NCI-H2171 treated with DMSO at 0.1 percent for 48 hours (cell line): ENCODE results near the gene PRDM13.
"Not testable (repeated sequence)": the region's sequence is repeated elsewhere in the genome, so short reads cannot be mapped to it uniquely, and the experiment has no call there.

Experiments
- DNase-seq: peaks from one replicate; lab custom pipeline; 2025; lab: John Stamatoyannopoulos, UW

The PRDM13 gene

DNA sequence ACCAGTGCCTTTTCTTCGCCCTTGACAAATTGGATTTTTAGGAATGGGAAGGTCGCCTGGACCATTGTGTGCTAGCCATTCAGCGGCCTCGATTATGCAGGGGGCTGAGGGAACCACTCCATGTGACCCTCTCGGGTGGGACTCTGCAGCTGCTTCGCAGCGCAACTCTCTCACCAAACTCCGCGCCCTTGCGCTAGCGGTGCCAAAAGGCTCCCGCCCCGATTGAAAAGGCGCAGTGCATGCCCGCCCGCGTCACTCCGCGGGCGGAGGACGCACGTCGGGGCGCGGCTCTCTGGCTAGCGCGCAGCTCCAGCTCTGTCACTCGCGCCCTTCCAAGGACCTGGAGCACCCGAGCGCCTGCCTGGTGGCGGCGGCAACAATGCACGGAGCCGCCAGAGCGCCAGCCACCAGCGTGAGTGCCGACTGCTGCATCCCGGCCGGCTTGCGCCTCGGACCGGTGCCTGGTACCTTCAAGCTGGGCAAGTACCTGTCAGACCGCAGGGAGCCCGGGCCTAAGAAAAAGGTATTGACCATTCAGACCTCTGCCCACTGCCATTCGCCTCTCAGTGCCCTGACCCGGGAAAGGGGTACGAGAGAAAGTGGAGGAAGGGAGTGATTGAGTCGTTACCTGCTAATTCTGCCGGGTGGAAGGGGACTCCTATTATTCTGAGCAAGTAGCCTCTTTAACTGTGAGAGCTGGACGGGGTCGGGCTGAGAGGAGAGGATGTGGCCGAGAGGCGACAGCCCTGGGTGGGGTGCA lies at the start of gene PRDM13:
PRDM13 (plus strand) TSS at position 178 of the 760 bp plus-strand sequence; CDS start at position 380, 202 bp downstream.
- DNase-seq: no peak

DNA sequence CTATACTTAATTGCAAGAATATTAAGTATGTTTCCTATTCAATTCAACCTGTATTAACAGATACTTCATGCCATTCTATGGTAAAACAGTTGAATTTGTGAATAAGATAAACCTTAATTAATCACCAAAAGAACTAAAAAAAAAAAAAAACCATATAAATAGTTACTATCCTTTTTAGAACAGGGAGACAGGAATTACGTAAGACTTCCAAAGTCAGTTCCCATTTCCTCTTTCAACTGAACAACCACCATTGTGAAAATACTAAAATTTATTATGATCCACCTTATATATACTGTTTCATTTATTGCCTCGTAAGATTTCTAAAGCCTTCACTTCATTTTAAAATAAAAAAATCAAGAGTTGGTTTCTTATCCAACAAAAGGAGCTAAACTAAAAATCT lies 47.6 kb upstream of the PRDM13 start:
- no peak for DNase-seq

DNA sequence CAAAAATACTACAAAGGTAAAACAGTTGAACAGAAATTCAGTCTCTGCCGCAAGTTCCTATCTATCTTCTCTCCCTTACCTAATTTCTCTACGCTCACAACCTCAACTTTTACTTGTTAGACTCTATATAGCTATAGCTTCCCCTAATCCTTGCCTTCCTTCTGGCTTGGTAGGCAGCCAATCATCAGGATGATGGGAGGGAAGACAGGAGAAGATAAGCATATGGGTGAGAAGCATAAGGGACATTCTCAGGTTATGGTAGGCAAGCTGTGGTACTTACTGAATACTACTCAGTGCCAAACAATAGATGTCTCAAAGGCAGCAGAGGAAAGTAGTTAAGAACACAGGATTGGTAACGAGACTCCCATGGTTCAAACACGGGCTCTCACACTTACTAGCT lies 46.0 kb upstream of the PRDM13 start:
- no peak for DNase-seq

DNA sequence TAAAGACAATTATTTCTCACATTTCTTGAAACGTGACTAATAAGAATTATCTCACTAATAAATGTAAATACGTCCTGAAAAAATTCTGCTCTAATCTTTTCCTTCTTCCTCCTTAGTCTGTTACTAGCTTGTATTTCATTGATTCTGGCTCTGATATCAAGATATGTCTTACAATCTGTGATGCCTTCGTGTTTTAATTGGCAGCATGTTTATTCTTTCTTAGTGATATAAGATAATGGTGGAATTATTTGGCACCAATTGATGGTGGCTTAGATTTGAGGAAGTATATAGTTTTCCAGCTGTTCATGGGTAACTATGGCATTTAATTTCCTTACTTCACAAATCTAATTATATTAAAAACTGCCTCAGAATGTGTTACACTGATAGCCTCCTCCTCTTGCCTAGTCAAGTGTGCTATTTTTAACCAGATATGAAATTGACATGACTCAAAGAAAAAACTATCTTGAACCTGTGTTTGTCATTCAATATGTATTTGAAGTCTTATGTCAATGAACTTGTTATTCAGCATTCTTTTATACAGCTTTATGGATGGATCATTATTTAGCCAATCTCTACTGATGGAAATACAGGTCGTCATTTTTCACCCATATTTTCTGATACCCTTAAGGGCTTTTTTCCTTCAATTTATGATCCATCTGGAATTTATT lies 43.4 kb upstream of the PRDM13 start:
- no peak for DNase-seq

DNA sequence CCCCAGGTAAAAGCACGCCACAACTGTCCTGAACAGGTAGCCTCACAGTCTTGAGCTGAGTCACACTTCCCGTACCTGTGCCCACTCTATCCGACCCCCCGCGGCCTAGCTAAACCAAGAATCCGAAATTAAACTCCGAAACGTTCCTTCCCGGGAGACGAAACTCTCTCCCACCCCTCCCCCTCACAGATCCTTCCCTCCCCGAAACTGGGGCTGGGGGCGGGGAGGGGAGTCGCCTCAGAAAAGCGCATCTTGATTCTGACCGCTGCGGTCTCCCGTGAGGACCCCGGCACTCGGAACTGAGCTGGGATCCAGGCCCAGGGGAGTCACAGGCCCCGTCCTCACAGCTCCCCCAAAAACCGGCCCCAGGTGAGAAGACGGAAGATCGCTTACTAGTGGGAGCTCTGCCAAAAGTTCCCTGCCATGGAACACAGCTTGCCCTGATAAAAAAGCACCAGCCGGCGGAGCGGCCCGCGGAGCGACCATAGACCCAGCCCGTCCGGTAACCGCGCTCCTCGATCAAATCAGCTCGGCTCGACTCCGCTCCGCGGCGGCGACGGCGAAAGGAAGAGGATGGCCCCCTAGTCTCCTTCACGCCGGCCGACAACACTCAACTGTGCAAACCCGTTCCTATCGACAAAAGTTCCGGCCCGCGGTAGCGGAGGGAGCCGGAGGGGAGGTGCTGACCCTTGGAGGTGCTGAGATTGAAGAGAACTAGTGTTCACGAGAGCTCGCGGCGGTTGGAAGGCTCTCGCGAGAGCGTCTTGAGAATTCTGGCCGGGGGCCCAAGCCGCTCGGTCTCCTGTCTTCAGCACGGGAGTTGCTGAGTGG lies 38.3 kb upstream of the PRDM13 start, which contains the start of gene CCNC:
CCNC (minus strand) TSS at position 558 of the 831 bp plus-strand sequence; CDS start at position 425, 133 bp downstream.
- DNase-seq: peak; percentile 98

DNA sequence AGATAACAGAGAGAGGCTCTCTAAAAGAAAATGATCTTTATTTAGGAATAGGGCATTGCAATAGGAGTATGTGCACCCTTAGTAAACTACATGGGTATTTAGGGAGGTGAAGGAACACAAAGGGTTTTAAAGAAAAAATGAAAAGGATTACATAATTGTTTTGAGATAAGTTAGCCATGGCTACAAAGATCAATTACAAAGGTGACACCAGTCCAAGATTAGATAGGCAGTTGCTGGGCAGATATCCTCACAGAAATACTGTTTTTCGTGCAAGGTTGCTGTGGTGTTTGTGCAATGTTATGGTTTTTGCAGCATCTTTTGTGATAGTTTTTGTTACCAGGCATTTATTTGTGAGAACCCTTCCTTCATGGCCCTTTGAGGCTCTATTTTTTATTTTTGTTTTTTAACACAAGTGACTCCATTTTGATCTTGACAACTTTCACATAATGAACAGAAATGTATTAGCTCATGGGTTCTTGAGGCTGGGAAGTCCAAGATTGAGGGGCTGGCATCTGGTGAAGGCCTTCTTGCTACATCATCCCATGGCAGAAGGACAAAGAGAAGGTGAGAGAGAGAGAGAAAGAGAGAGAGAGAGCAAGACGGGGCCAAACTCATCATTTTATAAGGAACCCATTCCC lies 32.5 kb upstream of the PRDM13 start:
- DNase-seq: no peak

DNA sequence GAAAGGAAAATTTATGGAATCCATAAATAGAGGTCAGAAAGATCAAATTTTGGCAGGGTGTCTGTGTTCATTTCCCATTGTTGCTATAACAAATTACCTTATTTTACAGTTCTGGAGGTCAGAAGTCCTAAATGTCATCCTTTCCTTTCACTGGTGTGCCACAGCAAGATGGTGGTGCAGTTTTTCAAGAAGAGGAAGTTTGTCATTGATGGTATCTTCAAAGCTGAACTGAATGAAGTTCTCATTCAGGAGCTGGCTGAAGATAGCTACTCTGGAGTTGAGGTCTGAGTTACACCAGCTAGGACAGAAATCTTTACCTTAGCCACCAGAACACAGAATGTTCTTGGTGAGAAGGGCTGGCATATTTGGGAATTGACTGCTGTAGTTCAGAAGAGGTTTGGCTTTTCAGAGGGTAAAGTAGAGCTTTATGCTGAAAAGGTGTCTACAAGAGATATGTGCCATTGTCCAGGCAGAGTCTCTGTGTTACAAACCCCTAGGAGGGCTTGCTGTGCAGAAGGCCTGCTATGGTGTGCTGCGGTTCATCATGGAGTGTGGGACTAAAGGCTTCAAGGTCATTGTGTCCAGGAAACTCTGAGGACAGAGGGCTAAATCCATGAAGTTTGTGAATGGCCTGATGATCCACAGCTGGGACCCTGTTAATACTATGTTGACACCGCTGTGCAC lies 30.9 kb upstream of the PRDM13 start:
- no peak for DNase-seq

DNA sequence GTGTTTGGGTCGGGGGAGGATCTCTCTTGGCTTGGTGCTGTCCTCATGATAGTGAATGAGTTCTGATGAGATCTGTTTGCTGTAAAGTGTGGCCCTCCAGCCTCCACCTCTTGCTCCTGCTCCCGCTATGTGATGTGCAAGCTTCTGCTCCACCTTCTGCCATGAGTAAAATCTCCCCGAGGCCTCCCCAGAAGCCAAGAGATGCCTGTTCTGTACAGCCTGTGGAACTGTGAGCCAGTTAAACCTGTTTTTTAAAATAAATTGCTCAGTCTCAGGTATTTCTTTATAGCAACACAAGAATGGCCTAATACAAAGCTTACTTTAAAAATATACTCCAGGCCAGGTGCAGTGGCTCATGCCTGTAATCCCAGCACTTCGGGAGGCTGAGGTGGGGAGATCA lies 26.9 kb upstream of the PRDM13 start:
- DNase-seq: no peak

DNA sequence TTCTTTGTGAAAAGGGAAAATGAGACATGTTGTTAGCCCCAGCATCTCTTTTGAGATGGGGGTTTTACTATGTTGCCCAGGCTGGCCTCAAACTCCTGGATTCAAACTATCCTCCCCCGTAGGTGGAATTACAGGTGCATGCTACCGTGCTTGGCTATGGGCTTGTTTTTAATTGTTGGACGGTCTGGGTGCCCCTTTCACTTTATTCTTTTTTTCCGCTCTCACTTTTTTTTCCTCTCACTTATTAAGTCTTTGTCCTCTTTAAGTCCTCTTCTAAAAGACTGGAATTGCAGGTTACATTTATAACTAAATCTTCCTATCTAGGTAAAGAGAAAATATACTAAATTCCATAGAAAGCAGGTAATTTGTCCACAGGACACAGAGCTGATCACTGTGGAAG lies 18.8 kb upstream of the PRDM13 start:
- no peak for DNase-seq

DNA sequence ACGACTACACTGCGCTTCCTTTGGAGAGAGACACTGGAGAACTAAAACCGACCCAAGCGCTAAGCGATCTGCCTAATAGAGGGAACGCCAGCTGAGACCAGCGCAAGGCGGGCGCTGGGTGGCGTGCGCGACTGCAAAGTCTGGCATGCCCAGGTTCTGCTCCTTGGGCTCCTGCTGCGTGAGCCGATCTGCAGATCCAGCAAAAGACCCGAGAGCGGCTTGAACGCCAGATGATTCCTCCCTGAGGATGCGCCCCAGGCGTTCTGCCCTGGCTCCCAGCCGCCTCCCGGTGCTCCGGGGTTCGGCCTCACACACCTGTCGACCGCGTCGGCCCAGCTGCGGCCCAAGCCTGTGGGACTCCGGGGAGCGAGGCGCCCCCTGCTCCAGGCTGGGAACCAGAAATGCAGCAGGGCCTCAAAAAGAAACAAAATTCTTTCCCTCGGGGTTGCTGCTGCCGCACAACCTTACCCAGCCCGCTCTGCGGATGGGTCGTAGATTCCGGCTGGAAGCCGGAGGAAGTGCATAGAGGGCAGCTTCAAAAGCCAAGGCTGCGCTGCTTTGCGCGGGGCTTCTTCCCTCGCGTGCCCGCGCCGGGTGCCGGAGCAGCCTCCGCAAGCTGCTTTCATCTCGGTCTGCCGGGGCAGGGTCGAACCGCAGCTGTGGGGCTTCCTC lies 17.9 kb upstream of the PRDM13 start:
- DNase-seq: peak; percentile 90

DNA sequence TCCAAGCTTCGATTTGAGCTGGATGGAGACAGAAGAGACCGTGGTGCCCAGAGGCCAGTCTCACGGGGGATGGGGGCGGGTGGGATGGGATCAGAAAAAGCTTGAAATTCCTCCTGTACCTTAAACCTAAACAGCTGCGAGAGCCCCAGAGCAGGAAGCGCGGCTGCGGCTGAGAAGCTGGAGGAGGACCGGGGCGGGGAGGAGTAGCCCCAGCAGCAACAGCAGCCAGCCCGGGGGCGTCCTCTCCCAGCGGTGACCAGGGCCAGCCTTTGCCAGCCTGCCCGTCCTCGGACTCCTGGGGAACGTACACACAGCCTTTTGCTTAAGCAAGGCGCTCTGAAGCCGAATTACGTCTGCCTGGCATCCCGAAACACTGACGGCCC lies 17.4 kb upstream of the PRDM13 start:
- peak; percentile 33 for DNase-seq

DNA sequence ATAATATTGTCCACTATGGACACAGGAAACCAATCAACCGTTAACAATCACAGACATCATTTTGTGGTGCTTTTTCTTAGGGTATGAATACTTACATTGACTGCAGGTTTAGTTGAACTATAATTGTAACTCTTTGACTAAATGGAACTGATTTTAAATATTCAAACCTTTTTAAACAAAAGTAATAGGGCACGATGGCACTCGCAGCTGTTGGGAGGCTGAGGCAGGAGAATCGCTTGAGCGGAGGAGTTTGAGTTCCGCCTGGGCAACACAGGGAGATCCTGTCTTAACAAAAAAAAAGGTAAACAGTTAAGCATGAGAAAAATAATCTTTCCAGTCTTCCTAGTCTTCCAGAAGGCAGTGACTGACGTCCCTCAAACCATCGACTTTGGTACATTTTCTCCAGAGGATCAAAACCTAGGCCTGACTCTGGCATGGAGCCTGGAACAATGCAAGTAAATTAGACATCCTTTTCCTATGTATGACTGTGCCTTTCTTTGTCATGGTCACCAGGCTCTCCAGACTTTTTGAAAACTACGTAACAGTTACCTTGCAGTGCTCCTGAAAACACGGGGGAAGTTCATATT lies 16.6 kb upstream of the PRDM13 start:
- DNase-seq: no peak

DNA sequence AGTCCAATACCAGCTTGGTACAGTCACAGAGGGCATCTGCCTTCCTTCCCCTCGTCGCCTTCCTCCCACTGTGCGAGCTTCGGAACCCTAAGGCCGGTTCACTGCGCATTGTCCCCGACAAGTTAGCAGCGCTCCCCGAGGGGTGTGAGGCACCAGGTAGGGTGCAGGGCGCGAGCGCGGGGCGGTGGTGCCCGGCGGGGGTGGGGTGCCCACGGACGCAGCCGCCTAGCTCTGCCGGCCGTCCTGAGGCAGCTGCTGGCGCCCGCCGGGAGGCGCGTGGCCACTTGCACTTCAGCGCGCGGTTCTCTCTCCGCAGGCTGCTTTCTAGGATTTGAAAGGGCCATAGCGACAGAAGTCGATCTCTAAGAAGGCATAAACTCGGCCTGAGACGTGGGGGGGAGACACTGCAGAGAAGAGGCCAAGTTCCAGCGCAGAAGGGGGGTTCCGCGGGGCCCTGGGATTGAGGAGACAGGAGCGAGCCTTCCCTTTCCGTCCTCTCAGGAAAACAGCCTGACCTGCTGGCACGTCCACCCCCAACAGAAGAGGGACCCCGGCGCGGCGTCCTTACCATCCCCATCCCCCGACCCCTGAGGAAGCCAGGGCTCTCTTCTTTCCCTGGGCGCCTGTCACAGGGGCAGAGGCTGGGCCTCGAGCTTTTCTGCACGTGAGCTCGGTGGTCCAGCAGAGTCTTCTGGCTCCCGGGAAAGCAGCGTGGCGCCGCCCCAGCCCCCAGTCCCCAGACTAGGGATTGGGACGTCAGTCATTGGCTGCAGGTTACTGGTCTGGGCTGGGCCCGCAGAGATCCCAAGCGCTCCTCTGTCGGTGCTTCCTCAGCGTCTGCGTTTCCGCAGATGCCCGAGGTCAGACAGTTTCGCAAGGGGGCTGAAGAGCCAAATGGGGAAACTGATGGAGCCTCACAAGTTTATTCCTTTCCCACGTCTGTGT lies 15.6 kb upstream of the PRDM13 start:
- DNase-seq: no peak

DNA sequence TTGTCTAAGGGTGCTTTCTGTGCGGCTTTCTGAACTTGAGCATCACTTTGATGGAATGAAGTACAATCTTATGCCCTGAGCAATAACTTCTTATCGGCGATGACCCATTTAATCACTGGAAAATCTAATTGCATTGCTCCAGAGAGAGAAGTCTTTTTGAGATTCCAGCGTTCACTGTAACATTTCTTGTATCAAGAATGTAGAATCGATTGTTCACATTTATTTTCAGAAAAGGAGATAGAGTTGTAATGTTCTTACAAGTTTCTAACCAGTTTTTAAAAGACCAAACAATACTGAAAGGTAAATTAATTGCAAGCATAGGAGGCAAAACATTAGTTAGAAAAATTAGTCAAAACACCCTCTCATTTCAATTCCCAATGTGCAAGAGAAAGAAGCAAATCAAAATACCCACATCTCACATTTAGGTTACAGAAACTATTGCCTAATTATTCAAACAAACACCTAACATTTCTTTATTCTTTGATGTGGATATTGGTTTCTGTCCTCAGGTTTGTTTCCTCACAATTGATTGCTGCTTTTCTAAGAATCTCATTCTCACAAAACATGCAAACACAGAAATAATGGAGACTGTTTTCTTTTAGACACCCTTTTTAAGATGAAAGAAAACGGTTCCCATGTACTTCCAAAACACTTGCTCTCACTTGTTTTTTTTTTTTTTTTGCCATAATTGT lies 14.8 kb upstream of the PRDM13 start:
- DNase-seq: no peak

DNA sequence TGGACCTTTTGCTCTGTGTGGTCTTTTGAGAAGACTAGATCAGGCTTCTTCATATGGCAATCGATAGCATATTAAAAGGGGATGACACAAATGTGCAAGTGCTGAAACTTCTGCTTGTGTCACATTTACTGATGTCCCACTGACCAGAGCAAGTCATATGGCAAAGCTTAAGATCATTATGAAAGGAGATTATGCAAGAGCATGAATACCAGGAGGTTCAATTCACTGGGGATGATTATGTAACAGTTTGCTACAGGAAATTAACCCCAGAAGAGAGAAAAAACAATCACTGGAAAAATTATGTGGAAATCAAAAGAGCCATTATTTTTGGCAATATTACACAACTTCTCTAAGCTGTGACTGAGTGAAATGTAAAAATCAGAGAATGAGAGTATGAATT lies 13.7 kb upstream of the PRDM13 start:
- no peak for DNase-seq

DNA sequence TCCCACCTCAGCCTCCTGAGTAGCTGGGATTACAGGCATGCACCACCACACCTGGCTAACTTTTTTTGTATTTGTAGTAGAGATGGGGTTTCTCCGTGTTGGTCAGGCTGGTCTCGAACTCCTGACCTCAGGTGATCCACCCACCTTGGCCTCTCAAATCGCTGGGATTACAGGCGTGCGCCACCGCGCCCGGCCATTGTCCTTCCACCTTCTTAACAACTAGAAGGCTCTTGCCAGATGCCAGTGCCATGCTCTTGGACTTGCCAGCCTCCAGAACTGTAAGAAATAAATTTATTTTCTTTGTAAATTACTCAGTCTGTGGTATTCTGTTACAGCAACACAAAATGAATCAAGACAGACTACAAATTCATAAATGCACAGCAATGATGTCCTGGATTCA lies 11.9 kb upstream of the PRDM13 start:
- not testable (repeated sequence) for DNase-seq

DNA sequence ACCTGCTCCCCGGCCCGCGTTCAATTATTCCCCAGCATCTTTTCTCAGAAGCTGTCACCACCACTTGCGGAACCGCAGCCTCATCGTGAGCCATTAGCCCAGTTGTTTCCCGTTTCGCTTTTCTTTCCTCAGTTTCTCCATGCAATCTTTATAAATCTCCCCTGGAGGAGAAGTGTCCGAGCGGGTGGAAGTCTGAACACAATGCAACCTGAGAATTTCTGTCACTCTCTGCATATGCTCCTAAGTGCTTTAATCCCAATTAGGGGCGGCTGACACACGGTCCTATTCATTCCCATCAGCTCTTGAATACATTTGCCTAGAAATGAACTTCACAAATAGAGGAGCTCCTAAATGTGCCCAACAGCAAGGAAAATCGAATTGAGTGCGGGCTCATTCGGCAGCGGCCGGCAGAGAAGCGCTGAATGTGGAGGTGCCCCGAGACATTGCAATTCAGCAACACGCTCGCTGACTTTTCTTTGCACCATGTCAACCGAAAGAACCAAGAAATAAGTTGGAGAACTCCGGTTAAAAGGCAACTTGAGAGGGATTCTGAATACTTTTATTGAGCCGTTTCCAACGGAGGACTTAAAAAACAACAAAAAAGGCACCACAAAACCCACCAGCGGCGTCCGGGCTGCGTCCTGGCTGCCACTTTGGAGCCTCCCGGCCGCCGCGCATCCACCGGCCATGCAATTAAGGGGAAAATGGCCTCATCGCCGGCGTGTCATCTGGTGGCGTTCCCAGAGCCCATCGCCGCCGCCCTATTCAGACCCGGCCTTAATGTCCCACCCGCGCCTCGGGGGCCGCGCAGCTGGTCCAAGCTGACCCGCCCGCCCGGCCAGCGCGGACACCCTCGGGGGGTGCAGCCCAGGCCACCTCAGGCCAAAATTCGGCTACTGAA lies 3.9 kb upstream of the PRDM13 start:
- DNase-seq: no peak
